NCI-H128 (cell line): ENCODE results near the gene ZNF662.

ENCODE experiments used
- DNase-seq: peaks from one replicate; lab custom pipeline; 2025; ENCODE audit not compliant: unreplicated experiment; lab: John Stamatoyannopoulos, UW

ZNF662 gene

DNA sequence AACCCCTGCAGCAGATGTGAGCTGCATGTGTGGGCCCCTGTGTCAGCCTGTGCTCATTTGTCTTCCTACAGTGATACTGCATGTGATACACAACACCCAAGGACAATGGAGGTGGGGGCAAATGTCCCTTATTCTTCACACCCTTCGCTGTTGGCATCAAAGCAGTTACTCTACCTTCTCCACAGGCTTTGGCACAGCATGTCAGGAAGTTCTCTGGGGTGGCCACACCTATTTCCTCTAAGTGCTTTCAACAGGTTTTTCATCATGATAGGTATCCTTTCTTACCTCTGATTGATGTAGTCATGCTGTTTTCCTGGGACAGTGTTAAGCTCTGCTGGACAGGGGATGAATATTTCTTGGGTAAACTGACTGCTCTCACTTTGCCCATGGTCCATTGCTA lies 29.5 kb downstream of the ZNF662 start:
- no peak for DNase-seq

- no peak for DNase-seq
These were observed 30.4 kb downstream of the ZNF662 start for GRCh38 chr3:42936157-42936981.

GRCh38 chr3:42937334-42937733 lies 31.4 kb downstream of the ZNF662 start:
- DNase-seq: no peak

- no peak for DNase-seq
These were observed 36.8 kb downstream of the ZNF662 start for GRCh38 chr3:42942693-42943092.

GRCh38 chr3:42946050-42946449 lies 40.1 kb downstream of the ZNF662 start:
- DNase-seq: no peak

- no peak for DNase-seq
These were observed 51.6 kb downstream of the ZNF662 start for GRCh38 chr3:42957573-42957972.

- no peak for DNase-seq
These were observed 54.3 kb downstream of the ZNF662 start for GRCh38 chr3:42960282-42960681.

- no peak for DNase-seq
These were observed 54.8 kb downstream of the ZNF662 start for GRCh38 chr3:42960786-42961185.

GRCh38 chr3:42961633-42962032 lies 55.7 kb downstream of the ZNF662 start:
- DNase-seq: peak; percentile 3

- DNase-seq: no peak
These were observed 57.3 kb downstream of the ZNF662 start for GRCh38 chr3:42963269-42963668.

DNA sequence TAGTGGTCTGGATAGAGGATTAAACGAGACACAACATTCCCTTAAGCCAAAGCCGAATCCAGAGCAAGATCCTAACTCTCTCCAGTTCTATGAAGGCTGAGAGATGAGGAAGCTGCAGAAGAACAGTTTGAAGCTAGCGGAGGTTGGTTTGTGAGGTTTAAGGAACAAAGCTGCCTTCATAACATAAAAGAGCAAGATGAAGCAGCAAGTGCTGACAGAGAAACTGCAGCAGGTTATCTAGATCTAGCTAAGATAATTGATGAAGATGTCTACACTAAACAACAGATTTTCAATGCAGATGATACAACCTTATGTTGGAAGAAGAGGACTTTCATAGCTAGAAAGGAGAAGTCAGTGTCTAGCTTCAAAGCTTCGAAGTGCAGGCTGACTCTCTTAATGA lies 58.3 kb downstream of the ZNF662 start:
- no peak for DNase-seq
